Trophoblast cell (in vitro differentiated cells and primary cell): ENCODE measurements around the gene TXNDC2.

ENCODE experiments used
- DNase-seq, 2 donors: peaks; one replicate each; pipeline ENCODE4 v3.0.0-alpha.2; 2016
- H2AFZ ChIP-seq: 2 replicates; pipeline ENCODE4 v1.6.1; 2013; ENCODE audit warnings: low read length, moderate library complexity, mild to moderate bottlenecking; ENCODE audit not compliant: insufficient read depth, poor library complexity
- H2AK5ac ChIP-seq: 2 replicates; pipeline ENCODE4 v1.6.1; 2013; ENCODE audit warnings: mild to moderate bottlenecking, low read length
- H2BK120ac ChIP-seq: 2 replicates; pipeline ENCODE4 v1.6.1; 2013; ENCODE audit warnings: low read length, mild to moderate bottlenecking, moderate library complexity; ENCODE audit not compliant: insufficient read depth, poor library complexity
- H2BK12ac ChIP-seq: 2 replicates; pipeline ENCODE4 v1.6.1; 2013; ENCODE audit warnings: mild to moderate bottlenecking, low read length, moderate library complexity
- H2BK5ac ChIP-seq: 2 replicates; pipeline ENCODE4 v1.6.1; 2013; ENCODE audit warnings: low read length, low read depth, moderate library complexity, mild to moderate bottlenecking; ENCODE audit not compliant: poor library complexity
- H3K14ac ChIP-seq: 2 replicates; pipeline ENCODE4 v1.6.1; 2013; ENCODE audit warnings: mild to moderate bottlenecking, low read length
- H3K18ac ChIP-seq: 2 replicates; pipeline ENCODE4 v1.6.1; 2013; ENCODE audit warnings: mild to moderate bottlenecking, low read length
- H3K23ac ChIP-seq: 2 replicates; pipeline ENCODE4 v1.6.1; 2013; ENCODE audit warnings: low read length
- H3K27ac ChIP-seq: 2 replicates; pipeline ENCODE4 v1.5.1; 2013; ENCODE audit warnings: low read depth, mild to moderate bottlenecking, inconsistent platforms, low read length, moderate library complexity
- H3K27me3 ChIP-seq: 2 replicates; pipeline ENCODE4 v1.6.1; 2013; ENCODE audit warnings: inconsistent platforms, mild to moderate bottlenecking, low read length, moderate library complexity; ENCODE audit not compliant: insufficient read depth
- H3K36me3 ChIP-seq, 2 experiments: 1 replicate in 1 of 2; 2 replicates in 1 of 2; pipeline ENCODE4 v1.6.1; 2013; ENCODE audit warnings: low read length in 2 of 2, mild to moderate bottlenecking in 2 of 2, moderate library complexity in 1 of 2; ENCODE audit not compliant: insufficient read depth in 2 of 2, control insufficient read depth in 1 of 2
- H3K4ac ChIP-seq: 2 replicates; pipeline ENCODE4 v1.6.1; 2013; ENCODE audit warnings: low read depth, mild to moderate bottlenecking, low read length, moderate library complexity
- H3K4me1 ChIP-seq, 2 experiments: 1 replicate in 1 of 2; 2 replicates in 1 of 2; pipeline ENCODE4 v1.6.1; 2013; ENCODE audit warnings: low read length in 2 of 2, mild to moderate bottlenecking in 2 of 2, moderate library complexity in 1 of 2; ENCODE audit not compliant: insufficient read depth in 2 of 2, control insufficient read depth in 1 of 2
- H3K4me2 ChIP-seq: 2 replicates; pipeline ENCODE4 v1.6.1; 2013; ENCODE audit warnings: inconsistent platforms, mild to moderate bottlenecking, low read length, moderate library complexity
- H3K4me3 ChIP-seq: 2 replicates; pipeline ENCODE4 v1.5.1; 2013; ENCODE audit warnings: mild to moderate bottlenecking, low read depth, low read length, inconsistent platforms
- H3K79me1 ChIP-seq: one replicate; pipeline ENCODE4 v1.6.1; 2013; ENCODE audit warnings: low read length
- H3K79me2 ChIP-seq: 2 replicates; pipeline ENCODE4 v1.6.1; 2013; ENCODE audit warnings: low read length, mild to moderate bottlenecking; ENCODE audit not compliant: control insufficient read depth, insufficient read depth, poor library complexity
- H3K9ac ChIP-seq: 2 replicates; pipeline ENCODE4 v1.6.1; 2013; ENCODE audit warnings: mild to moderate bottlenecking, low read length
- H3K9me3 ChIP-seq: 2 replicates; pipeline ENCODE4 v1.6.1; 2013; ENCODE audit warnings: low read depth, mild to moderate bottlenecking, control low read depth, inconsistent platforms, low read length; ENCODE audit not compliant: insufficient read depth
- H4K12ac ChIP-seq: 2 replicates; pipeline ENCODE4 v1.6.1; 2013; ENCODE audit warnings: low read depth, mild to moderate bottlenecking, low read length, moderate library complexity
- H4K8ac ChIP-seq: 2 replicates; pipeline ENCODE4 v1.6.1; 2013; ENCODE audit warnings: low read depth, mild to moderate bottlenecking, low read length, moderate library complexity
- H4K91ac ChIP-seq: one replicate; pipeline ENCODE4 v1.6.1; 2013; ENCODE audit warnings: low read depth, mild to moderate bottlenecking, low read length, moderate library complexity
- WGBS: extraction: QIAGEN DNeasy Blood & Tissue Kit; methylation state at CpG from one replicate; pipeline ENCODE4 v1.1.7; 2013; ENCODE audit warnings: missing lambda C conversion rate; ENCODE audit not compliant: insufficient read length, insufficient coverage; ENCODE audit errors: extremely low coverage; 5-methylcytosine and 5-hydroxymethylcytosine counted together

TXNDC2 gene

GRCh38 chr18:9878095-9878494 lies 7.7 kb upstream of the TXNDC2 start:
- Histone ChIP-seq H4K12ac (no peak overlapping the region), H3K4ac (no peak overlapping the region), H2BK120ac (no peak overlapping the region), H3K4me3 (no peak overlapping the region), H2BK12ac (no peak overlapping the region), H4K91ac (no peak overlapping the region), H3K18ac (no peak overlapping the region), H3K9ac (no peak overlapping the region), H3K27ac (no peak overlapping the region), H3K79me2 (no peaks in the 10 kb centered on the region), H3K14ac (no peak overlapping the region), H3K4me2 (no peak overlapping the region), H3K23ac (no peak overlapping the region), H3K27me3 (no peaks in the 10 kb centered on the region), H3K4me1 (peaks cover 3 to 4% of the 10 kb centered on the region in 2 experiments), H3K36me3 (no peaks in the 10 kb centered on the region), H4K8ac (no peak overlapping the region), H2BK5ac (no peak overlapping the region), H3K79me1 (peaks cover 4% of the 10 kb centered on the region), H3K9me3 (no peaks in the 10 kb centered on the region), H2AK5ac (no peak overlapping the region), H2AFZ (no peak overlapping the region)
- no peak for DNase-seq
- no CpG with 5 or more reads among the region's 1 CpG for WGBS

GRCh38 chr18:9878783-9879242 lies 7.0 kb upstream of the TXNDC2 start:
- H3K9ac ChIP-seq = no peak overlapping the region
- no peak overlapping the region for H4K12ac ChIP-seq
- H3K14ac ChIP-seq = no peak overlapping the region
- no peak overlapping the region for H2BK12ac ChIP-seq
- H3K27ac ChIP-seq = no peak overlapping the region
- no CpG with 5 or more reads among the region's 6 CpGs for WGBS
- H2AFZ ChIP-seq = no peak overlapping the region
- no peaks in the 10 kb centered on the region for H3K9me3 ChIP-seq
- H3K4me2 ChIP-seq = no peak overlapping the region
- no peak overlapping the region for H2BK120ac ChIP-seq
- DNase-seq = no peak
- peaks cover 3 to 4% of the 10 kb centered on the region in 2 experiments for H3K4me1 ChIP-seq
- H3K4me3 ChIP-seq = no peak overlapping the region
- H3K23ac ChIP-seq = no peak overlapping the region
- no peak overlapping the region for H3K4ac ChIP-seq
- no peaks in the 10 kb centered on the region for H3K27me3 ChIP-seq
- no peak overlapping the region for H4K8ac ChIP-seq
- H4K91ac ChIP-seq = no peak overlapping the region
- H3K36me3 ChIP-seq = no peaks in the 10 kb centered on the region
- no peak overlapping the region for H3K18ac ChIP-seq
- H3K79me1 ChIP-seq = peaks cover 4% of the 10 kb centered on the region
- no peak overlapping the region for H2AK5ac ChIP-seq
- no peak overlapping the region for H2BK5ac ChIP-seq
- no peaks in the 10 kb centered on the region for H3K79me2 ChIP-seq

GRCh38 chr18:9884090-9884489 lies 1.7 kb upstream of the TXNDC2 start:
- no peak overlapping the region for H3K23ac ChIP-seq
- no peak overlapping the region for H2BK120ac ChIP-seq
- no peak overlapping the region for H3K14ac ChIP-seq
- no peak overlapping the region for H4K91ac ChIP-seq
- H3K4me2 ChIP-seq = no peak overlapping the region
- no peak overlapping the region for H2AFZ ChIP-seq
- WGBS = no CpG with 5 or more reads among the region's 6 CpGs
- H4K12ac ChIP-seq = no peak overlapping the region
- H3K79me2 ChIP-seq = no peaks in the 10 kb centered on the region
- H2BK12ac ChIP-seq = no peak overlapping the region
- H3K4me1 ChIP-seq = no peaks in the 10 kb centered on the region
- H2AK5ac ChIP-seq = no peak overlapping the region
- H3K79me1 ChIP-seq = no peaks in the 10 kb centered on the region
- H3K36me3 ChIP-seq = no peaks in the 10 kb centered on the region
- H3K9ac ChIP-seq = no peak overlapping the region
- H3K27me3 ChIP-seq = no peaks in the 10 kb centered on the region
- no peaks in the 10 kb centered on the region for H3K9me3 ChIP-seq
- no peak overlapping the region for H4K8ac ChIP-seq
- H2BK5ac ChIP-seq = no peak overlapping the region
- H3K27ac ChIP-seq = no peak overlapping the region
- H3K4ac ChIP-seq = no peak overlapping the region
- H3K18ac ChIP-seq = no peak overlapping the region
- DNase-seq = no peak
- no peak overlapping the region for H3K4me3 ChIP-seq

GRCh38 chr18:9884532-9885140 lies 1.1 kb upstream of the TXNDC2 start:
- H3K27ac ChIP-seq = no peak overlapping the region
- WGBS = no CpG with 5 or more reads among the region's 12 CpGs
- no peaks in the 10 kb centered on the region for H3K79me1 ChIP-seq
- H3K36me3 ChIP-seq = no peaks in the 10 kb centered on the region
- no peaks in the 10 kb centered on the region for H3K4me1 ChIP-seq
- no peak overlapping the region for H4K8ac ChIP-seq
- DNase-seq = no peak
- no peak overlapping the region for H3K4ac ChIP-seq
- H2BK5ac ChIP-seq = no peak overlapping the region
- no peaks in the 10 kb centered on the region for H3K27me3 ChIP-seq
- no peak overlapping the region for H3K23ac ChIP-seq
- H2BK120ac ChIP-seq = no peak overlapping the region
- H3K4me3 ChIP-seq = no peak overlapping the region
- no peak overlapping the region for H2BK12ac ChIP-seq
- no peak overlapping the region for H4K91ac ChIP-seq
- H2AK5ac ChIP-seq = no peak overlapping the region
- H3K79me2 ChIP-seq = no peaks in the 10 kb centered on the region
- no peak overlapping the region for H4K12ac ChIP-seq
- H3K4me2 ChIP-seq = no peak overlapping the region
- H3K9me3 ChIP-seq = no peaks in the 10 kb centered on the region
- H3K9ac ChIP-seq = no peak overlapping the region
- no peak overlapping the region for H3K14ac ChIP-seq
- no peak overlapping the region for H3K18ac ChIP-seq
- H2AFZ ChIP-seq = no peak overlapping the region
